Omental fat pad (tissue), 4 donors: ENCODE measurements around the gene APOF. TPM values are rescaled to one million over a fixed set of nuclear protein-coding genes. Genes with fewer than 3 reads are reported as not detected.
"Not testable (repeated sequence)": the region's sequence is repeated elsewhere in the genome, so short reads cannot be mapped to it uniquely, and the experiment has no call there.

Experiments used
- ATAC-seq: fragments of 150-250 bp; one replicate; pipeline ENCODE4 v1.9.1; 2016; ENCODE audit warnings: mild to moderate bottlenecking, moderate library complexity; ENCODE audit not compliant: low FRiP score
- DNase-seq: peaks from one replicate; pipeline ENCODE4 v3.0.0-alpha.2; 2019; ENCODE audit warnings: low spot score
- total RNA-seq, 4 donors: library from RNA; depleted of rRNA; stranded (reverse); fragments of >200 nt; gene quantifications; one replicate each; pipeline ENCODE4 v1.1.0, GENCODE V29; 2016
- TF ChIP-seq, protein P1 (sequence below), 3 donors: fragments of 450-650 bp; IDR thresholded peaks; one replicate each; pipeline ENCODE4 v1.5.1; 2016 to 2017; ENCODE audit warnings: antibody characterized with exemption in 3 of 3, mild to moderate bottlenecking in 3 of 3, moderate library complexity in 2 of 3

APOF gene
- total RNA-seq, 4 donors from 2014 or later = not detected

DNA sequence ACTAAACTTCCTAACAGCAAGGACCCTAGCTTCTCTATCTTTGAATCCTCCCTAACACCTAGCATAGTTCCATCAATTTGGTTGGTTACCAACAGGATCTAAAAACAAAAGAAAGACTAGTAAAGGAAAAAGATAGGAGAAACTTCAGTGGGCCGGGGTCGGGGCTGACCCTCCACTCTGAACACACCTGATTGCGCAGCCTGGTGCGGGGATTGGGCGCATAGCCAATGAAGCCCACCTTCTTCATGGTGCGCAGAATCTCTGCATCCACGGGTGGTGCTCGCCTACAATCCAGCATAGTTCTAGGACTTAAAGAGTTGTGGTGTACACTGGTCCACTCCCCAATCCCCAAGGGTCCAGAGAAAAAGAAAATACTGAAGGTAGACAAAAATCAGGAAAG, 36.5 kb downstream of the APOF start:
- TF ChIP-seq, protein P1, sequence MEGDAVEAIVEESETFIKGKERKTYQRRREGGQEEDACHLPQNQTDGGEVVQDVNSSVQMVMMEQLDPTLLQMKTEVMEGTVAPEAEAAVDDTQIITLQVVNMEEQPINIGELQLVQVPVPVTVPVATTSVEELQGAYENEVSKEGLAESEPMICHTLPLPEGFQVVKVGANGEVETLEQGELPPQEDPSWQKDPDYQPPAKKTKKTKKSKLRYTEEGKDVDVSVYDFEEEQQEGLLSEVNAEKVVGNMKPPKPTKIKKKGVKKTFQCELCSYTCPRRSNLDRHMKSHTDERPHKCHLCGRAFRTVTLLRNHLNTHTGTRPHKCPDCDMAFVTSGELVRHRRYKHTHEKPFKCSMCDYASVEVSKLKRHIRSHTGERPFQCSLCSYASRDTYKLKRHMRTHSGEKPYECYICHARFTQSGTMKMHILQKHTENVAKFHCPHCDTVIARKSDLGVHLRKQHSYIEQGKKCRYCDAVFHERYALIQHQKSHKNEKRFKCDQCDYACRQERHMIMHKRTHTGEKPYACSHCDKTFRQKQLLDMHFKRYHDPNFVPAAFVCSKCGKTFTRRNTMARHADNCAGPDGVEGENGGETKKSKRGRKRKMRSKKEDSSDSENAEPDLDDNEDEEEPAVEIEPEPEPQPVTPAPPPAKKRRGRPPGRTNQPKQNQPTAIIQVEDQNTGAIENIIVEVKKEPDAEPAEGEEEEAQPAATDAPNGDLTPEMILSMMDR (IDR thresholded peaks at IDR 0.05) = no peak
- no peak for ATAC-seq

DNA sequence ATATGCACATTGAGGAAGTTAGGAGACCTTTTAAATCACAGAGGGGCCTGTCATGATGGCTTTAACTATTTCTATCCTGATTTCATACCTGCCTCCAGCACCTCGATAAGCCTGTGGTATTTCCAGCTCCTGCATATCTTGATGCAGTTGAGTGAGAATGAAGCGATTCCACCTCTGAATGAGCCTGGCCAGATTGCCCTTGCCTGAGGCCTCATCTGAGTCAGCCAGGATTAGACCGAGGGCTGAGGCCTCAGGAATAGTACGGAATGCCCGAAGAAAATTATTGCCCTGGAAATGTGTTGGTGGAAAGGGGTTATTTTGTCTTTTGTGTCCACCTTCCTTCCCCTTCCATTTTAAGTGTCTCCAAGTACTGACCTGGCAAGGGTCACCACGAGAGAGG, 38.5 kb downstream of the APOF start:
- DNase-seq (no peak), ATAC-seq (no peak)
- TF ChIP-seq, protein P1 (IDR thresholded peaks at IDR 0.05) = no peak

More for the DNA sequence above, 36.5 kb downstream of the APOF start:
- DNase-seq = no peak

DNA sequence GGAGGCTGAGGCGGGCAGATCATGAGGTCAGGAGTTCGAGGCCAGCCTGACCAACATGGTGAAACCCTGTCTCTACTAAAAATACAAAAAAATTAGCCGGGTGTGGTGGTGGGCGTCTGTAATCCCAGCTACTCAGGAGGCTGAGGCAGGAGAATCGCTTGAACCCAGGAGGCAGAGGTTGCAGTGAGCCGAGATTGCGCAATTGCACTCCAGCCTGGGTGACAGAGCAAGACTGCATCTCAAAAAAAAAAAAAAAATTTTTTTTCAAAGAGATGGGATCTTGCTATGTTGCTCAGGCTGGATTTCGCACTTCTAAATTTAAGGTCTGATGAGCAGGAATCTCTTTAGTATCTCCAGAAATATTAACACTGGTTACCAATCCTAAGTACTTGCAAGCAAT, 41.0 kb downstream of the APOF start:
- not testable (repeated sequence) for DNase-seq, ATAC-seq

DNA sequence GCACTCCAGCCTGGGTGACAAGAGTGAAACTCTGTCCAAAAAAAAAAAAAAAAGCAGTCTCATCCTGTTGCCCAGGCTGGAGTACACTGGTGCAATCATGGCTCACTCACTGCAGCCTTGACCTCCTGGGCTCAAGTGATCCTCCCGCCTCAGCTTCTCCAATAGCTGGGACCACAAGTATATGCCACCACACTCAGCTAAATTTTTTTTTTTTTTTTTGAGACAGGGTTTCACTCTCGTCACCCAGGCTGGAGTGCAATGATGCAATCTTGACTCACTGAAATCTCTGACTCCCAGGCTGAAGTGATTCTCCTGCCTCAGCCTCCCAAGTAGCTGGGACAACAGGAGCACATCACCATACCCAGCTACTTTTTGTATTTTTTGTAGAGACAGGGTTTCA, 41.6 kb downstream of the APOF start:
- TF ChIP-seq, protein P1 (IDR thresholded peaks at IDR 0.05) = no peak
- no peak for ATAC-seq
- no peak for DNase-seq

DNA sequence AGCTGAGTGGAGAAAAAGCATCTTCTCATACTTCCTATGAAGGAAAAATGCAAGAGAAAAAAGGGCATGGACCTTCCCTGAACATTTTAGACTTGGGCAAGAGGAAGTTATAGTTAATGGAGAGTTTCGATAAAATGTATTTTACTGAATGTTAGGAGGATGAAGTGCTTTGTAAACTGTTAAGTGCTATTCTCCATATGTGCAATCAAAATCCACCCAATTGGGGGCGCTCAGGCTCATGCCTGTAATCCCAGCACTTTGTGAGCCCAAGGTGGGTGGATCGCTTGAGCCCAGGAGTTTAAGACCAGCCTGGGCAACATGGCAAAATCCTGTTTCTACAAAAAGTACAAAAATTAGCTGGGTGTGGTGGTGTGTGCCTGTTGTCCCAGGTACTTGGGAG, 45.0 kb downstream of the APOF start:
- no peak for ATAC-seq
- no peak for DNase-seq
- TF ChIP-seq, protein P1 (IDR thresholded peaks at IDR 0.05) = no peak

DNA sequence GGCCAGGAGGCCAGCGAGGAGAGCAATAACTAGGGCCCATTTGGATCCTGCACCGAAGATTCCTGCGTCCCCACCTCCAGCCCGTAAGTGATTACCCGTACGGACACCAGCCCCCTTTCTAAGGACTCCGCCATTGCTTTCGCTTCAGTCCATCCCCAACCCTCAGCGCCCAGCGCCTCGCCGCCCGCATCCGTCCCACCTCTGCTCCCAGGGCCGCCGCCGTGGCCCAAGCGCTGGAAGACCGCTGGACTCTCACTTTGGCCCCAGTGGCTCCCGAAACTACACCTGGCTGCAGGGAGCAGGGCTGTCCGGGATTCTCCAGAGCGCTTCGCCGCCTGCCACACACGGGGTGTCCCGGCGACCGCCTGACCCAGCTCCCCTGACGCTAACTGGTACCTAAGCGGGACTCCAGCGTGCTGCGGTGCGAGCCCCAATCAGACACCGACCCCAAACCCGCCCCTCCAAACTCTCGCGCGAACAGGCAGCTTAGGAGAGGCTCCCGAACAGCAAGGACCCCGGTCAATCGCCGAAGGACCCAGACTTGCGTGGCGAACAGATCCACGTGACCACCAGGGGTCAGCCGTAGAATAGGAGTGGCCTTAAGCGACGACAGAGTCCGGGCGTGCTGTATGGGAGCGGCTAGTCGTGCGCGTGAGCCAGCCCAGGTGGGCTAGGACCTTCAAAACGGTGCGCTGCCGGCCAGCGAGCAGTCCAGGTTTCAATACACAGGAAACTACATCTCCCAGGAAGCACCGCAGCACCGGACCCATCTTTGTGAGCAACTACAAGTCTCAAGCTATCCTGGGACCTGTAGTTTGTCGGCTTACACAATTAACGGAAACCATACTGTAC, 46.8 kb downstream of the APOF start, which contains the start of gene CNPY2:
Gene CNPY2, minus strand, starts transcription at position 367 of the 852 bp plus-strand sequence. CDS start 771 bp downstream, outside the sequence.
- peak; percentile 98 for ATAC-seq
- TF ChIP-seq, protein P1 (IDR thresholded peaks at IDR 0.05) = no peak

DNA sequence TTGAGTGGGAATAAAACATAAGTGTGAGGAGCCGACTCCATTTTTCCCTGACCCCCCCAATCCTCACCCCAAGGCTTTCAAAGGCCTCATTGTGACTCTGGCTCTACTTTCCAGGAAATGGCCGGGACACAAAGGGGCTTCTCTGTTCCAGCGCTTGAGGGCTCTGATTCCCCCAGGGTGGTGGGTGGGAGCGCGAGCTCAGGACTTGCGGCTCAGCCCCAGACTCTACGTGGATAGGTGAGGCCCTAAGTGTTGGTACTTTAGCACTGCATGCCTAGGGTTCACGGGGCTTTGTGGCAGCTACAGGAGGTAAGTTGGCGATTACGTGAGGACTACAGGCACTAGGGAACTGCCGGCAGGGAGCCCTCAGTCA, 47.4 kb downstream of the APOF start:
- TF ChIP-seq, protein P1 (IDR thresholded peaks at IDR 0.05) = no peak
- peak; percentile 11 for ATAC-seq
- DNase-seq = no peak

More for the DNA sequence above, 46.8 kb downstream of the APOF start, which contains the start of gene CNPY2:
- DNase-seq = peak; percentile 94
